Stimulated activated CD8-positive, alpha-beta memory T cell treated with anti-CD3 and anti-CD28 coated beads, Interleukin-12 subunit alpha, Interleukin-12 subunit beta, amount 100 ng/mL, for 4 hours (primary cell): ENCODE data around the gene APOBEC3G.
"Not testable (repeated sequence)": the region's sequence is repeated elsewhere in the genome, so short reads cannot be mapped to it uniquely, and the experiment has no call there.

Source experiments
- DNase-seq: peaks from one replicate; pipeline ENCODE4 v3.0.0-alpha.2; 2020; ENCODE audit warnings: low read depth

The APOBEC3G gene

GRCh38 chr22:39077026-39077840 lies at the start of gene APOBEC3G:
Gene APOBEC3G, plus strand, starts transcription at chr22:39077275. Its CDS starts 87 bp downstream, at chr22:39077362.
- peak; percentile 58 for DNase-seq

GRCh38 chr22:39027717-39028116 lies 49.4 kb upstream of the APOBEC3G start:
- no peak for DNase-seq

GRCh38 chr22:39028281-39028680 lies 48.8 kb upstream of the APOBEC3G start:
- DNase-seq = no peak

GRCh38 chr22:39029227-39029626 lies 47.8 kb upstream of the APOBEC3G start:
- no peak for DNase-seq

GRCh38 chr22:39030705-39031104 lies 46.4 kb upstream of the APOBEC3G start:
- DNase-seq = no peak

GRCh38 chr22:39031434-39032295 lies 45.4 kb upstream of the APOBEC3G start:
- not testable (repeated sequence) for DNase-seq

- not testable (repeated sequence) for DNase-seq
Measured at GRCh38 chr22:39037071-39037470, 40.0 kb upstream of the APOBEC3G start.

GRCh38 chr22:39039306-39040126 lies 37.6 kb upstream of the APOBEC3G start:
- DNase-seq = no peak

GRCh38 chr22:39040155-39040537 lies 36.9 kb upstream of the APOBEC3G start:
- not testable (repeated sequence) for DNase-seq

GRCh38 chr22:39040538-39041296 lies 36.4 kb upstream of the APOBEC3G start, which contains the start of gene APOBEC3F:
Gene APOBEC3F, plus strand, starts transcription at chr22:39040864. Its CDS starts 97 bp downstream, at chr22:39040961.
- DNase-seq = peak; percentile 64

- no peak for DNase-seq
Measured at GRCh38 chr22:39041908-39042307, 35.2 kb upstream of the APOBEC3G start.

- DNase-seq = not testable (repeated sequence)
Measured at GRCh38 chr22:39043063-39043462, 34.0 kb upstream of the APOBEC3G start.

- DNase-seq = not testable (repeated sequence)
Measured at GRCh38 chr22:39045136-39045535, 31.9 kb upstream of the APOBEC3G start.

GRCh38 chr22:39049486-39049885 lies 27.6 kb upstream of the APOBEC3G start:
- DNase-seq = not testable (repeated sequence)

GRCh38 chr22:39051844-39052495 lies 25.1 kb upstream of the APOBEC3G start:
- not testable (repeated sequence) for DNase-seq

GRCh38 chr22:39055658-39056057 lies 21.4 kb upstream of the APOBEC3G start:
- no peak for DNase-seq

- DNase-seq = not testable (repeated sequence)
Measured at GRCh38 chr22:39061290-39061689, 15.8 kb upstream of the APOBEC3G start.

GRCh38 chr22:39061951-39062350 lies 15.1 kb upstream of the APOBEC3G start:
- not testable (repeated sequence) for DNase-seq

GRCh38 chr22:39063904-39064303 lies 13.2 kb upstream of the APOBEC3G start:
- DNase-seq = not testable (repeated sequence)
